CD4-positive, alpha-beta T cell (primary cell): Measurements from ENCODE around the gene PHC1. TPM values are rescaled to one million over a fixed set of nuclear protein-coding genes. Genes with fewer than 3 reads are reported as not detected.

Source experiments
- ATAC-seq: fragments of 200-7000 bp; cut with Tn5 transposase; one replicate; pipeline ENCODE4 v1.10.0; 2022; ENCODE audit warnings: mild to moderate bottlenecking; ENCODE audit not compliant: poor library complexity
- CTCF ChIA-PET: fragments of 350-600 bp; sonication (Branson Sonifier 250); formaldehyde crosslinking; loops from one replicate; lab custom pipeline; 2021; ENCODE audit warnings: antibody characterized with exemption, inconsistent platforms; lab: Charles Lee
- POLR2A ChIA-PET: fragments of 350-600 bp; sonication (Branson Sonifier 250); formaldehyde crosslinking; loops from one replicate; lab custom pipeline; 2021; ENCODE audit warnings: antibody characterized with exemption, inconsistent platforms; lab: Charles Lee
- DNase-seq, 14 experiments: peaks; one replicate each; pipeline ENCODE4 v3.0.0-alpha.2; 2013 to 2020; ENCODE audit warnings: mixed read lengths in 2 of 14
- H3K27ac ChIP-seq, 2 donors: one replicate each; pipeline versions ENCODE4 v1.5.1 to v1.7.0; 2013; ENCODE audit warnings: low read length in 2 of 2, low read depth in 1 of 2, mild to moderate bottlenecking in 1 of 2
- H3K27me3 ChIP-seq, 2 experiments: 1 replicate in 1 of 2; 2 replicates in 1 of 2; pipeline versions ENCODE4 v1.6.1 to v1.7.0; 2013; ENCODE audit warnings: low read length in 2 of 2, control low read depth in 1 of 2, mild to moderate bottlenecking in 1 of 2, moderate library complexity in 1 of 2; ENCODE audit not compliant: insufficient read depth in 2 of 2, control insufficient read depth in 1 of 2
- H3K36me3 ChIP-seq: one replicate; pipeline ENCODE4 v1.6.1; 2013; ENCODE audit warnings: low read length, control low read depth; ENCODE audit not compliant: insufficient read depth
- H3K4me1 ChIP-seq: one replicate; pipeline ENCODE4 v1.6.1; 2013; ENCODE audit warnings: low read length, control low read depth; ENCODE audit not compliant: insufficient read depth
- H3K4me3 ChIP-seq: one replicate; pipeline ENCODE4 v1.5.1; 2013; ENCODE audit warnings: mild to moderate bottlenecking, low read length, moderate library complexity
- H3K9me3 ChIP-seq, 2 experiments: 1 replicate in 1 of 2; 2 replicates in 1 of 2; pipeline versions ENCODE4 v1.6.1 to v1.7.0; 2013; ENCODE audit warnings: low read length in 2 of 2, mild to moderate bottlenecking in 2 of 2, control low read depth in 1 of 2, moderate library complexity in 1 of 2; ENCODE audit not compliant: control insufficient read depth in 1 of 2, insufficient read depth in 1 of 2
- H3K27ac Mint-ChIP-seq: one replicate; pipeline ENCODE4 v1.8.0; 2020; ENCODE audit warnings: mixed read lengths
- H3K27me3 Mint-ChIP-seq: one replicate; pipeline ENCODE4 v1.8.0; 2021; ENCODE audit warnings: mixed read lengths
- H3K36me3 Mint-ChIP-seq: one replicate; pipeline ENCODE4 v1.8.0; 2021; ENCODE audit warnings: low read depth, mixed read lengths
- H3K4me1 Mint-ChIP-seq: one replicate; pipeline ENCODE4 v1.8.0; 2021; ENCODE audit warnings: low read depth, mixed read lengths
- H3K4me3 Mint-ChIP-seq: one replicate; pipeline ENCODE4 v1.8.0; 2020; ENCODE audit warnings: mild to moderate bottlenecking, mixed read lengths
- H3K9me3 Mint-ChIP-seq: one replicate; pipeline ENCODE4 v1.8.0; 2020; ENCODE audit warnings: mixed read lengths
- intact Hi-C, 2 experiments: fragments of 100-400 bp; cut with DNase I in 1 of 2; cut with micrococcal nuclease in 1 of 2; formaldehyde crosslinking; loops; one replicate each; pipeline versions ENCODE4 v1.15.1 to v1.9.0; 2023 to 2025; cut with DNase I, micrococcal nuclease
- total RNA-seq, 174 experiments: library from RNA in 2 of 174; stranded (reverse) in 2 of 174; gene quantifications; one replicate each; pipeline ENCODE4 v1.2.3 and lab custom pipeline; 2021 to 2026
- TF ChIP-seq, protein P1 (sequence below): fragments of 200-600 bp; IDR thresholded peaks from one replicate; pipeline ENCODE4 v1.8.0; 2022; ENCODE audit warnings: antibody characterized with exemption, mild to moderate bottlenecking

The PHC1 gene
- total RNA-seq, 2 experiments from 2014 or later: 46.6 to 47.2 TPM

GRCh38 chr12:8957561-8957960, 43.3 kb downstream of the PHC1 start:
- H3K9me3 Mint-ChIP-seq: no peaks in the 10 kb centered on the region
- POLR2A ChIA-PET: no interaction called here
- H3K27me3 ChIP-seq: no peaks in the 10 kb centered on the region
- peaks cover 83% of the 10 kb centered on the region for H3K4me1 ChIP-seq
- H3K36me3 Mint-ChIP-seq: peaks cover 32% of the 10 kb centered on the region
- H3K27ac Mint-ChIP-seq: peak overlapping the region; percentile 93
- H3K4me3 ChIP-seq: no peak overlapping the region
- H3K36me3 ChIP-seq: no peaks in the 10 kb centered on the region
- DNase-seq: no peak
- no peak for ATAC-seq
- TF ChIP-seq, protein P1, sequence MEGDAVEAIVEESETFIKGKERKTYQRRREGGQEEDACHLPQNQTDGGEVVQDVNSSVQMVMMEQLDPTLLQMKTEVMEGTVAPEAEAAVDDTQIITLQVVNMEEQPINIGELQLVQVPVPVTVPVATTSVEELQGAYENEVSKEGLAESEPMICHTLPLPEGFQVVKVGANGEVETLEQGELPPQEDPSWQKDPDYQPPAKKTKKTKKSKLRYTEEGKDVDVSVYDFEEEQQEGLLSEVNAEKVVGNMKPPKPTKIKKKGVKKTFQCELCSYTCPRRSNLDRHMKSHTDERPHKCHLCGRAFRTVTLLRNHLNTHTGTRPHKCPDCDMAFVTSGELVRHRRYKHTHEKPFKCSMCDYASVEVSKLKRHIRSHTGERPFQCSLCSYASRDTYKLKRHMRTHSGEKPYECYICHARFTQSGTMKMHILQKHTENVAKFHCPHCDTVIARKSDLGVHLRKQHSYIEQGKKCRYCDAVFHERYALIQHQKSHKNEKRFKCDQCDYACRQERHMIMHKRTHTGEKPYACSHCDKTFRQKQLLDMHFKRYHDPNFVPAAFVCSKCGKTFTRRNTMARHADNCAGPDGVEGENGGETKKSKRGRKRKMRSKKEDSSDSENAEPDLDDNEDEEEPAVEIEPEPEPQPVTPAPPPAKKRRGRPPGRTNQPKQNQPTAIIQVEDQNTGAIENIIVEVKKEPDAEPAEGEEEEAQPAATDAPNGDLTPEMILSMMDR: no peak
- CTCF ChIA-PET: interaction anchor here (0.7 to 1.8 kb wide), 2 partner anchors 7 to 53 kb away, joined by 4 to 5 read pairs; partner anchors contain the start of gene M6PR
- H3K27ac ChIP-seq: peak overlapping the region in 1 of 2 donors; percentile 68
- H3K4me3 Mint-ChIP-seq: peak overlapping the region; percentile 57
- intact Hi-C loops: loop anchor here in 1 of 2 experiments (5.0 kb wide), 1 partner anchor 35 kb away; no protein-coding TSS in a partner anchor
- peaks cover 85% of the 10 kb centered on the region for H3K4me1 Mint-ChIP-seq
- peaks cover 0 to 17% of the 10 kb centered on the region in 2 experiments for H3K9me3 ChIP-seq
- H3K27me3 Mint-ChIP-seq: no peaks in the 10 kb centered on the region

DNA sequence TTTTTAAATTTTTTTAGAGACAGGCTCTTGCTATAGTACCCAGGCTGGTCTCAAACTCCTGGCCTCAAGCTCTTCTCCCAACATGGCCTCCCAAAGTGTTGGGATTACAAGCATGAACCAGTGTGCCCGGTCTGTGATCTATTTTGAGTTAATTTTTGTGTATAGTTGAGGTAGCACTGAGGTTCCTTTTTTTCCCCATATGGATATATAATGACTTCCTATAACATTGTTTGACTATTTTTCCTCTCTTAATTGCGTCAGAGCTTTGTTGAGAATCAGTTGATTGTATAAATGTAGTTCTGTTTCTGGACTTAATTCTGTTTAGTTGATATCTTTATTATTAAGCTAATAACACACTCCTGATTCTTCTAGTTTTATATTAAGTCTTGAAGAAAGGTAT, 43.8 kb downstream of the PHC1 start:
- Histone ChIP-seq H3K36me3 (no peaks in the 10 kb centered on the region), H3K27ac (peak overlapping the region in 1 of 2 donors; percentile 31), H3K27me3 (no peaks in the 10 kb centered on the region), H3K4me1 (peaks cover 78% of the 10 kb centered on the region), H3K9me3 (peaks cover 0 to 14% of the 10 kb centered on the region in 2 experiments), H3K4me3 (no peak overlapping the region)
- DNase-seq (no peak), ATAC-seq (no peak)
- Mint-ChIP-seq H3K9me3 (no peaks in the 10 kb centered on the region), H3K4me1 (peaks cover 85% of the 10 kb centered on the region), H3K27ac (peak overlapping the region; percentile 93), H3K36me3 (peaks cover 37% of the 10 kb centered on the region), H3K4me3 (peak overlapping the region; percentile 12), H3K27me3 (no peaks in the 10 kb centered on the region)
- intact Hi-C loops: loop anchor here in 1 of 2 experiments (5.0 kb wide), 1 partner anchor 34 kb away; no protein-coding TSS in a partner anchor
- CTCF ChIA-PET: interaction anchor here (0.7 to 1.8 kb wide), 2 partner anchors 8 to 52 kb away, joined by 4 to 5 read pairs; partner anchors contain the start of gene M6PR
- TF ChIP-seq, protein P1: no peak
- POLR2A ChIA-PET: interaction anchor here (0.7 kb wide), 1 partner anchor 1025 kb away, joined by 3 read pairs; no protein-coding TSS in a partner anchor

DNA sequence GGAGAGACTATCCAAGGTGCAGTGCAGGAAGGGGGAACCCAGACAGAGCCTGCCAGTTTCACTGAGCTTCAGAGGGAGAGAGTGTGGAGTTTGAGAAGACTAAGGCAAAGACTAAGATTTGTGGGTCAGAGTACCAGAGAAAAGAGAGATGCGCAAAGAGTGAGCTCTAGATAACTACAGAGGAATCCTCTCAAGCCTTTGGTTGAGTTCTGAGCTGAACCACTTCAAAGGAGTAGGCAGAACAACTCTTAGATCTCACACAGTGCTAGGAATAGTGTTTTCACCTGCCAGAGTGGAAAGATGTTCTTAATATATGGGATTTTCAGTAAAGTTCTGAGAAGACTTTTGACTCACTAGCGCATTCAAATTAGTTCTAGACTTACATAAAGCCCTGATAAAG, 45.9 kb downstream of the PHC1 start:
- Histone ChIP-seq H3K9me3 (peaks cover 0 to 13% of the 10 kb centered on the region in 2 experiments), H3K4me3 (no peak overlapping the region), H3K27ac (peak overlapping the region; percentile 47), H3K27me3 (no peaks in the 10 kb centered on the region), H3K36me3 (no peaks in the 10 kb centered on the region), H3K4me1 (peaks cover 60% of the 10 kb centered on the region)
- TF ChIP-seq, protein P1: no peak
- H3K4me3 Mint-ChIP-seq: peak overlapping the region; percentile 65
- H3K27ac Mint-ChIP-seq: peak overlapping the region; percentile 93
- peaks cover 47% of the 10 kb centered on the region for H3K36me3 Mint-ChIP-seq
- intact Hi-C loops: no loop called here
- ChIA-PET POLR2A (interaction anchor here (0.7 to 3.9 kb wide), 10 partner anchors 9 to 77 kb away, joined by 3 to 32 read pairs (median 4); partner anchors contain the start of gene M6PR), CTCF (interaction anchor here (0.9 to 1.5 kb wide), 3 partner anchors 10 to 90 kb away, joined by 3 to 5 read pairs (median 4); partner anchors contain the start of gene M6PR)
- no peaks in the 10 kb centered on the region for H3K27me3 Mint-ChIP-seq
- ATAC-seq (peak; percentile 97), DNase-seq (peak in 3 of 14 experiments; percentile 40 to 70 (median 67))
- peaks cover 74% of the 10 kb centered on the region for H3K4me1 Mint-ChIP-seq
- H3K9me3 Mint-ChIP-seq: no peaks in the 10 kb centered on the region
